Gastrocnemius medialis (tissue), 4 donors: ENCODE measurements around the gene NUMB.

Experiments
- CTCF ChIP-seq, 5 experiments: fragments of 450-650 bp in 3 of 5; fragments of 200-600 bp in 2 of 5; sonication (generic) in 2 of 5; IDR thresholded peaks in 4 of 5; conservative IDR thresholded peaks in 1 of 5; 1 replicate in 4 of 5; 2 replicates in 1 of 5; pipeline ENCODE4 v1.5.1; 2016 to 2019; ENCODE audit warnings: antibody characterized with exemption in 5 of 5, mild to moderate bottlenecking in 3 of 5, moderate library complexity in 3 of 5
- POLR2A ChIP-seq, 2 donors: fragments of 450-650 bp; IDR thresholded peaks; one replicate each; pipeline ENCODE4 v1.6.1; 2017; ENCODE audit warnings: antibody characterized with exemption in 2 of 2, mild to moderate bottlenecking in 2 of 2, moderate library complexity in 2 of 2

GRCh38 chr14:73503648-73504047, 45.3 kb upstream of the NUMB start:
- TF ChIP-seq CTCF (IDR thresholded peaks at IDR 0.05 in 4 of 5, conservative IDR thresholded peaks at IDR 0.05 in 1 of 5) (no peak), POLR2A (IDR thresholded peaks at IDR 0.05) (no peak)
